GM03348 (cell line): ENCODE measurements around the gene LRCH1.

Source experiments
- DNase-seq: peaks from one replicate; pipeline ENCODE4 v3.0.0; 2012; ENCODE audit warnings: low spot score

The LRCH1 gene

GRCh38 chr13:46639033-46639981 is 86.3 kb downstream of the LRCH1 start:
- peak; percentile 11 for DNase-seq

- peak; percentile 24 for DNase-seq
Measured at GRCh38 chr13:46640843-46641242, 87.9 kb downstream of the LRCH1 start.

GRCh38 chr13:46641274-46642081 is 88.5 kb downstream of the LRCH1 start:
- peak; percentile 26 for DNase-seq

GRCh38 chr13:46642254-46642653 is 89.3 kb downstream of the LRCH1 start:
- DNase-seq = no peak

GRCh38 chr13:46643165-46643777 is 90.3 kb downstream of the LRCH1 start:
- DNase-seq = no peak

- DNase-seq = peak; percentile 26
Measured at GRCh38 chr13:46644816-46645215, 91.8 kb downstream of the LRCH1 start.

GRCh38 chr13:46647512-46648065 is 94.6 kb downstream of the LRCH1 start:
- no peak for DNase-seq

- peak; percentile 34 for DNase-seq
Measured at GRCh38 chr13:46648166-46648607, 95.2 kb downstream of the LRCH1 start.

DNA sequence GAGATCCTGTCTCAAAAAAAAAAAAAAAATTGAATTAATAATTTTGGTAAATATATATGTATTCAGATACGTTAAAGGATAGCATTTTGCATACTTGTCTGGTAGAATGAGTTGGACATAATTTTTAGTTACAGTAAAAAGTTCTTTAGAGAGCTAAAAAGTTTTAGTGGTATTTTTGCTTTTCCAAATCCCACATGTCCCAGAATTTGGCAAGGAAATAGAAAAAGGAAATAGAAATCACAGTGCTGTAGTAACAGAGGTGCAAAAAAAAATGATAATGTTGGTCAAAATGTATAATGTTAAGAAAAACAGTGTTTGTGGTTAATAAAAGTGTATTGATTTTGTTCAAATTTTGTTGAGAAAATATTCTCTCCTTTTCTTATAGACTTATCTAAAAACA is 96.8 kb downstream of the LRCH1 start:
- no peak for DNase-seq

DNA sequence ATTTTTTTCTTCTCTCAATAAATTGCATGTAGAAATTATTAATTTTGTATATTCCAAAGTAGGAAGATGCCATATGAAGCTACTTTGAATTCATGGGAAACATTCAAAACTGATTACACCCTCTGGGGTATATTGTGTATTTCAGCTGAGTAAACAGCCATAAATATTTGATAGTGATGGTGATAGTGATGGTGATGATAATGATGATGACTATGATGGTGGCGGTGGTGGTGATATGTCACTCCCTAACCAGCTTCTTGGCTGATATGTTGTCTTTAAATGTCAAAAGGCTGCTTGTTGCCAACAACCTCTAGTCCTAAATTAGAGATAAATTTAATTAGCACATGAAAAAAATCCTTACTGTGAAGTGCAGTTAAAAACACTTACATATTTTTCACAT is 102.0 kb downstream of the LRCH1 start:
- no peak for DNase-seq

DNA sequence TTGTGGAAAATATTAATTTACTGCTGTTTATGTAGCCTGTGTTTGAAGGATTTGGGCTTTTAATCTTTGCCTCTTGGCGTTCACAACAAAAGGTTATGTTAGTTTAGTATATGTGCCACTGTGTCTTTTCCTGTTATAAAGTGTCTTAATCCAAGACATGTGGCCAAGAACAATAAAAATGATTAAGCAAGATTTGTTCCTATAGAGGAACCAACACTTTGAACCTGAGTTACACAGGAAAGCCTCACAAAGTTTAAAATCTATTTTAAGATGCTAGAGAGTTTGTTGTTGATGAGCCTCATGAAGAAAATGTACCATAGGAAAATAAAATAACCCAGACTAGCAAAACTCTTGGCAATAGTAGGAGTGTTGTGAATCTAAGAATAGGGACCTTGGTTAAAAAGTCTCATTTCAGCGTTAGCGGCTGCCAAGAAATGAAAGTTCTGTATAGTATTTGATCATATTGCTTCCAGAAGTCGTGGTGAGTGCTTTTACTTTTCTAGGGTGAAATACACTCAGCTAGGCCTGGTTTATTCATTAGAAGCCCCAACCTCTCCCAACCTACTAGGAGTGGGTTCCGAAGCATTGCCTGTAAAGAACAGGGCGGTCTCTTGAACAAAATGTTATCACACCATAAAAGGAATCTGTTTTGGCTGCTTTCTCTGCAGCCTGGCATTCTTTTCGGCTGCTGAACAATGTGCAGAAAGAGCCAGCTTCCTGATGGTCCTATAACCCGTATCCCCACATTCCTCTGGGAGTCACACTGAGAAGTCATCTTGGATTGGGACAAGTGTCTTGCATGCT is 102.6 kb downstream of the LRCH1 start:
- peak; percentile 9 for DNase-seq

- no peak for DNase-seq
Measured at GRCh38 chr13:46656786-46657185, 103.8 kb downstream of the LRCH1 start.

GRCh38 chr13:46659413-46660065 is 106.6 kb downstream of the LRCH1 start:
- no peak for DNase-seq

GRCh38 chr13:46660416-46660815 is 107.4 kb downstream of the LRCH1 start:
- no peak for DNase-seq

- no peak for DNase-seq
Measured at GRCh38 chr13:46660857-46661256, 107.9 kb downstream of the LRCH1 start.

GRCh38 chr13:46662690-46663089 is 109.7 kb downstream of the LRCH1 start:
- DNase-seq = no peak

DNA sequence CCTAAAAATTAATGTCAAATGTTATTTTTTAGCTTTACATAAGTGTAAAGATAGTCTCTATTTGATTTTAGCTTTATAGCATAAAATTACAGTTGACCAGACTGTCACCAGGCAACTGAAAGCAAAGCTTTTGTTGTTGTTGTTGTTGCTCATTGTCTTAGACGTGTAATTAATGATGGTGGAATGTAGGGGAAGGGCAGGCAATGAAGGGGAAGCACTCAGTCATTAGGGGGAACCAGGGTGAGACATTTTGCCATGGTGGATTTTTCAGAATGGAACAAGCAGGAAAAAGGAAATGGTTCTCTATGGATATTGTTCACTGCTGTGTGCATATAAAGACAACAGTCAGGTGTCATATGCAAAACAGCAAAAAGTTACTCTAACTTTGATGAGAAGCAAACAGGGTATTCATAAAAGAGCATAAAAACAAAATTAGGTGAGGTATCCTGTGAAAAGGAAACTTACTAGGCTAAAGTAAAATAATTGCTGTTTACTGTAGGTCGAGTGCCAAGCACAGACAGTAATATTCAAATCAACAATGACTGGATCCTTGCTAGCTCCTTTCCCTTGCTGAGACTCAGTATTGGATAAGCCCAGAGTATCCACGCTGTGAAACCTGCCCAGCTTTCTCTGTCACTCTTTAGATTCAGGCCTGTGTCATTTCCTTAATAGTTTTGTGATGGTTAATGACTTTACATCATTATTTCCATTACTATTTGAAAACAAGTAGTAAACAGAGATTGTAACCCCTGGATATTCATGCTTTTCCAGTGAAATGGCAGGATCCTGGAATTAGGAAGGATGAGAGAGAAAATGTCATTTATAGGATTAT is 110.5 kb downstream of the LRCH1 start:
- no peak for DNase-seq

- no peak for DNase-seq
Measured at GRCh38 chr13:46664195-46664594, 111.2 kb downstream of the LRCH1 start.

DNA sequence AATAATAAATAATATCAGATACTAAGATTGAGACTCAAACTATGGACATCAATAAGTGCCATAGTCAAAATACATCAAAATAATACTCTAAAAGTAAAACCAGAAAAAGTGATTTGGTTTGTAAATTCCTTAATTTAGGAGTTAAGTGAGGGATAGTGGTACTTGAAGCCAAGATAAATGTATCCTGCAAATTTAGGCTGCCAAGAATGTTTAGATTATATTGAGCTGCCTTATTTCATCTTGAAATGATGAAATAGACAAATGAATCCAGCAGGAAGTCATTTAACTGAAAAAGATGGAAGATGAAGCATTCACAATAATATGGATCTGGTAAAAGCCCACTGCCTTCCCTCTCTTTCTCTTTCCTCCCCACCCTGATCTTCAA is 112.3 kb downstream of the LRCH1 start:
- DNase-seq = no peak
